Stimulated activated naive B cell treated with anti-CD40 and anti-IgM and Interleukin-4, amounts not matched to agents 10 μg/mL and 1 μg/mL and 100 μg/mL, for 72 hours (primary cell): Measurements from ENCODE around the gene PLD2.

Experiments used
- ATAC-seq, 2 donors: fragments of 150-1000 bp; cut with Tn5 transposase; replicated peaks; 2 replicates each; pipeline ENCODE4 v1.10.0; 2021; ENCODE audit warnings: moderate library complexity in 1 of 2
- DNase-seq: peaks from one replicate; pipeline ENCODE4 v3.0.0; 2021
- H3K27ac Mint-ChIP-seq: one replicate; pipeline ENCODE4 v1.8.0; 2022; ENCODE audit warnings: mild to moderate bottlenecking, mixed read lengths
- H3K27me3 Mint-ChIP-seq, 2 donors: one replicate each; pipeline ENCODE4 v1.8.0; 2022; ENCODE audit warnings: mixed read lengths in 2 of 2
- H3K36me3 Mint-ChIP-seq, 2 donors: one replicate each; pipeline ENCODE4 v1.8.0; 2022; ENCODE audit warnings: mixed read lengths in 2 of 2, mild to moderate bottlenecking in 1 of 2
- H3K4me1 Mint-ChIP-seq, 2 donors: one replicate each; pipeline ENCODE4 v1.8.0; 2022; ENCODE audit warnings: mixed read lengths in 2 of 2, mild to moderate bottlenecking in 1 of 2
- H3K4me3 Mint-ChIP-seq, 2 donors: one replicate each; pipeline ENCODE4 v1.8.0; 2022; ENCODE audit warnings: mild to moderate bottlenecking in 2 of 2, mixed read lengths in 2 of 2, moderate library complexity in 1 of 2
- H3K9me3 Mint-ChIP-seq, 2 donors: one replicate each; pipeline ENCODE4 v1.8.0; 2022; ENCODE audit warnings: mixed read lengths in 2 of 2, mild to moderate bottlenecking in 1 of 2

The PLD2 gene

DNA sequence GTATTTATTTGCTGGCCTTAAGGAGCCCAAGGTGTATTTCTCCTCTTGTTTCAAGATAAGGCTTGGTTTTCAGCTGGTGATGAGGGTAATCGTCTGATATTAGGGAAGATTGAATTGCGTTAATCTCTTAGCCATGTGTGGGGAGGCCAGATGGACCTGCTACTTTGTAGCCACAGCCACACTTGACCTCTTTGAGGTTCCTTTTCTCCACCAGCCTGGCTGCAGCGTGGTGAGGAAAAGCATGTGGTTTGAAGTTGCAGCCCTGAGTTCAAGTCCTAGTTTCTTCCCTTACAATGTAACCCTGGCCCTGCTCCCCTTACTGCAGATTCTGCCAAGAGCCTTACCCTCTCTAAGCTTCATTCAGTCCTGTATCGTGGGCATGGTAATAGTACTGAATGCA lies 29.3 kb downstream of the PLD2 start:
- DNase-seq (no peak), ATAC-seq (no peak)
- peaks cover 44 to 54% of the 10 kb centered on the region in 2 donors for H3K4me1 Mint-ChIP-seq
- H3K27me3 Mint-ChIP-seq: no peaks in the 10 kb centered on the region
- H3K36me3 Mint-ChIP-seq: peaks cover 21 to 22% of the 10 kb centered on the region in 2 donors
- H3K9me3 Mint-ChIP-seq: no peaks in the 10 kb centered on the region
- peak overlapping the region; percentile 58 to 63 for H3K4me3 Mint-ChIP-seq
- no peak overlapping the region for H3K27ac Mint-ChIP-seq

DNA sequence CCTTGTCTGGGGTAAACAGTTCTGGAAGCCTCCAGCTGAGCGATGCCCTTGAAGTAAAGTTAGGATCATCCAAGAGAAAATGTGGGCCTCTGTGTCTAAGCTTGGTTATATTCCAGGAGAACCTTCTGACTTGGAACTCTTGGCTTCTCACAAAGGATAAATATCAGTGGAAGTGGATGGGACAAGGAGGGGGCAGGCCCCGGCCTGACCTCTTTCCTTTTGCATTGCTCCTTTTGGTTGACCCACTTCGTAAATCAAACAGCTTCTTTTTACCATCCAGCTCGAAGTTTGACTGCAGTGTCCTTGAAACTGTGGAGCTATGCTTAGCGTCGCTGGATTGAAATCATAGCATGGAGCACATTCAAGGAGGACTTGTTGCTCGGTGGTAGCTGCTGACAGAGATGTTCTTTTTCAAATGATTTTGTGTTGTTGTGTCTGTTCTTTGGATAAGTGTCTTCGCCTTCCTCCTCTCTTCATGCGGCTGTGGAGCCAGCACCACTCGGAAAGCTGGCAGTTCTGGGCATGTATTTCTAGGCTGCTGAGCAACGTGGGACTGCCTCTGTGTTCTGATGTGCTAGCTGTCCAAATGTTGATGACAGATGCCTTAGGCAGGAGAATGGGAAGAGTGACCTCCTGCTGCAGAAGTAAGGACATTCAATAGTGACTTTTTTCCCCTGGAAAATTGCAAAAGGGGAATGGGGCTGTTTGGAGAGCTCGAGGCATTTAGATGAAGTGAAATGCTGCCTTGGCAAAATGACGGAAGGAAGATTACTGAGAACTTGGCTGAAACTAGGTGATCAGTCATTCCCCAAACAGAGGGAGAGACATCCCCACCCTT lies 30.7 kb downstream of the PLD2 start:
- peaks cover 21 to 22% of the 10 kb centered on the region in 2 donors for H3K36me3 Mint-ChIP-seq
- H3K4me3 Mint-ChIP-seq: no peak overlapping the region
- H3K4me1 Mint-ChIP-seq: peaks cover 47 to 62% of the 10 kb centered on the region in 2 donors
- no peaks in the 10 kb centered on the region for H3K9me3 Mint-ChIP-seq
- ATAC-seq (no peak), DNase-seq (no peak)
- no peak overlapping the region for H3K27ac Mint-ChIP-seq
- H3K27me3 Mint-ChIP-seq: no peaks in the 10 kb centered on the region

DNA sequence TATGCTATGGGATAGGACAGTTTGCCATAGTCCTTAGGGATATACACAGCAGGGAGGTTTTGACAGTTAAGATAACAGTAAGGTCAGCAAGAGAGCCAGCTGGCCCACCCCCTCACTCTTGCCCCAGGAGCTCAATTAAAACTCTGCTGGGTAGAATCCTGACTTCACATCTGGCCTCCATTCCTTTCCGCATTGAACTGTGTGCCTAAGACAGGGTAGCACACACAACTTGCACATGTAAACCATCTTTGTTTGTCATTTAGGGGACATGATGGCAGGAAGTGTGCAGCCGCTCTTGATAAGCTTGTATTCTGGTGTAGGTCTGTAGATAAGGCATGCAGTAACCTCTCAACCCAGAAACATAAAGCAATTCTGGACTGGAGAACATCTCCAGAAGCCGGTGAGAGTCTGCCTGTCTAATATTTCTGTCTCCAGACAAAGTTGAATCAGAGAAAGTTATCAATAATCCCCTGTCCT lies 31.4 kb downstream of the PLD2 start:
- ATAC-seq (no peak), DNase-seq (no peak)
- no peaks in the 10 kb centered on the region for H3K27me3 Mint-ChIP-seq
- no peak overlapping the region for H3K27ac Mint-ChIP-seq
- peaks cover 51 to 68% of the 10 kb centered on the region in 2 donors for H3K4me1 Mint-ChIP-seq
- H3K36me3 Mint-ChIP-seq: peaks cover 21 to 22% of the 10 kb centered on the region in 2 donors
- H3K4me3 Mint-ChIP-seq: no peak overlapping the region
- no peaks in the 10 kb centered on the region for H3K9me3 Mint-ChIP-seq

DNA sequence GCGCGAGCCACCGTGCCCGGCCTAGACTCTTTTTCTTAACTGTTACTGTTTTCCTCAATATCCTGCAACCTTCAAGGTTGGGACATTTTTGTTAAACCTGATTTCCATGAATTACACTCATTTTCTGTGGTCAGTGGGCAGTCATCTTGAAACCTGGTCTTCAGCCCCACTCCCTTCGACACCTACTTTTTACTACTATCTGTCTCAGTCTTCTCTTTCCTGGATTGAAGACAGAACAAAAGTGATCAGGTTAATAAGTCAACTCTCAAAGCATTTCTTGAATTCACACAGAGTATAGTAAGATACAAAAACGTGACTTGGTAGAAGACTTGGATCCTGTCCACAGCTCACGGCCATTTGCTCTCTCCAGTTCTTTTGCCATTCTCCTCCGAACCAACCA lies 32.3 kb downstream of the PLD2 start:
- H3K4me1 Mint-ChIP-seq: peaks cover 49 to 62% of the 10 kb centered on the region in 2 donors

DNA sequence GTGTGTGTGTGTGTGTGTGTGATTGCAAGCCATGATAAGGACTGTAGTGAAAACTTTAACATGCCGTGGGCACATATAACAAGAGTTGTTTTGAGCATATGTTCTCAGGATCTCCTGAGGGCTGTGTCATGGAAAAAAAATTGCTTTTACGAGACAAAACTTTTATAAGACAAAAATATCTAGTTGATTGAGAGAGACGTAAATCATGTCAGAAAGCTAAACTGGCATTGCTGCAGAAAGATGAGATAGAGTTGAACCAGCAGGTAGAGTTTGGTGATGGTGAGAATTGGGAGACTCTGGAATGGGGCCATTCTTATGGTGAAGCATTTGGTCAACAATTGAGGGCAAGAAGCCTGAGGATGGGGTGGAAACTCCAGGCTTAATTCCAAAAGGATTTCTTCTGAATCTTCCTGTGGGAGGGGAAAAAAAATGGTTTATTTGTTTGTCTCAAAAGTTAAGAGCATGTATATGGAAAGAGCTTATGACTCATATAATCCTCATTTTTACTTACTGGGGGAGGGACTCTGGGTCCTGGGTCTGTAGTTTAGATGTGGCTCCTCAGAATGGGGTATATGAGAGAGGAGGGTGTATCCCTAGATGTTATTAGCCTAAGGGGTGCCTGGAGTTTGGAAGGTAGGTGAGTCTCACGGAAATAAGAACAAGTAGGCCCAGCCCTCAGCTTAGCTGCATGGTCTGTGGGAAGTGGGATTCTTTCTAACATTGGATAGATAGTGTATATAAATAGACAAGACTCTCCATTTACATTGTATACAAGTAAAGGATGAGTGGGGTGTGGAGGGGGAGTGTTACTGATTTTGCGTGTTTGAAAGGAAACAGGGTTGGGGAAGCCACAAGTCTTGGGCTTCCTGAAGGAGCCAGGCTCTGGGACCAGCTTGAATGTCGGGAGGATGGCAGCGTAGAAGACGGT lies 33.3 kb downstream of the PLD2 start:
- H3K4me1 Mint-ChIP-seq: peaks cover 43 to 62% of the 10 kb centered on the region in 2 donors
- H3K27me3 Mint-ChIP-seq: no peaks in the 10 kb centered on the region
- peaks cover 21 to 26% of the 10 kb centered on the region in 2 donors for H3K36me3 Mint-ChIP-seq
- ATAC-seq (no peak), DNase-seq (no peak)
- H3K4me3 Mint-ChIP-seq: peak overlapping the region in 1 of 2 donors; percentile 9
- H3K9me3 Mint-ChIP-seq: no peaks in the 10 kb centered on the region
- H3K27ac Mint-ChIP-seq: no peak overlapping the region

More for the DNA sequence above, 32.3 kb downstream of the PLD2 start:
- Mint-ChIP-seq H3K36me3 (peaks cover 20 to 22% of the 10 kb centered on the region in 2 donors), H3K9me3 (no peaks in the 10 kb centered on the region), H3K27me3 (no peaks in the 10 kb centered on the region), H3K27ac (peak overlapping the region; percentile 11), H3K4me3 (no peak overlapping the region)
- no peak for ATAC-seq
- no peak for DNase-seq

DNA sequence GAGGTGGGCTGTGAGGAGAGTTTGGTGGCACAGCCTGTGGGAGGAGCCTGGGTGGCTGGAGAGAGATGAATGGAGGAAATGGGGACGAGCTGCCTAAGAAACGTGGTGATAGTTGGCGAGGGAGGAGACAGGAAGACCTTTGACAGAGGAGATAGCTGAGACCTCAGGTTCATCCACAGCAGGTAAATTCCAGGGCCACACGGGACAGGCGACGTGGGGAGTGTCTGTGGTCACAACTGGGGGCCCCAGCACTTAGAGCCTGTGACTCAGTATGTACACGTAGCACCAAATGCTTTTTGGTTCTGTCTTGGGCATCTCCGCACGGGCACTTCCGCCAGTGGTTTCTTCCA lies 33.9 kb downstream of the PLD2 start:
- peak overlapping the region in 1 of 2 donors; percentile 9 for H3K4me3 Mint-ChIP-seq
- DNase-seq (no peak), ATAC-seq (peak in 1 of 2 donors; percentile 58)
- no peaks in the 10 kb centered on the region for H3K27me3 Mint-ChIP-seq
- no peak overlapping the region for H3K27ac Mint-ChIP-seq
- peaks cover 41 to 58% of the 10 kb centered on the region in 2 donors for H3K4me1 Mint-ChIP-seq
- H3K9me3 Mint-ChIP-seq: no peaks in the 10 kb centered on the region
- peaks cover 23 to 27% of the 10 kb centered on the region in 2 donors for H3K36me3 Mint-ChIP-seq

DNA sequence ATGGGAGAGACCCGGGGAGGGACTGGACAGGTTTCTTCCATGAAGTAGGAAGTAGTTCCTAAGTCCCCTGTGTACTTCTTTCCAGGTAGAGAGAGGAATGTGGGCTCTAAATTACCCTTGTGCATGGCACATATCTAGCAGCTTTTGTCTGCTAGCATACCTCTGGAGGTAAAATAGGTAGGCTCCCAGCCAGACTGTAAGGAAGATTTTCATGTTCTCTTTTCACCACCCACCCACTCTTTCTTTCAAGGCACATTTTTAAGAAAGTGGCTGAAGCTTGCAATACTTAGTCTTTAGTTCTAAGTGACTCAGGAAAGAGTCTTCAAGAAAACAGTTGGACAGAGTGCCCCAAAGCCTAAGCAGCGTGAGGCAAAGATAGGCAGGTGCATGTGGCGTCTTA lies 35.4 kb downstream of the PLD2 start:
- no peak for ATAC-seq
- Mint-ChIP-seq H3K27me3 (no peaks in the 10 kb centered on the region), H3K27ac (no peak overlapping the region), H3K4me1 (peaks cover 39 to 50% of the 10 kb centered on the region in 2 donors), H3K36me3 (peaks cover 23 to 31% of the 10 kb centered on the region in 2 donors), H3K4me3 (no peak overlapping the region), H3K9me3 (no peaks in the 10 kb centered on the region)
- no peak for DNase-seq

DNA sequence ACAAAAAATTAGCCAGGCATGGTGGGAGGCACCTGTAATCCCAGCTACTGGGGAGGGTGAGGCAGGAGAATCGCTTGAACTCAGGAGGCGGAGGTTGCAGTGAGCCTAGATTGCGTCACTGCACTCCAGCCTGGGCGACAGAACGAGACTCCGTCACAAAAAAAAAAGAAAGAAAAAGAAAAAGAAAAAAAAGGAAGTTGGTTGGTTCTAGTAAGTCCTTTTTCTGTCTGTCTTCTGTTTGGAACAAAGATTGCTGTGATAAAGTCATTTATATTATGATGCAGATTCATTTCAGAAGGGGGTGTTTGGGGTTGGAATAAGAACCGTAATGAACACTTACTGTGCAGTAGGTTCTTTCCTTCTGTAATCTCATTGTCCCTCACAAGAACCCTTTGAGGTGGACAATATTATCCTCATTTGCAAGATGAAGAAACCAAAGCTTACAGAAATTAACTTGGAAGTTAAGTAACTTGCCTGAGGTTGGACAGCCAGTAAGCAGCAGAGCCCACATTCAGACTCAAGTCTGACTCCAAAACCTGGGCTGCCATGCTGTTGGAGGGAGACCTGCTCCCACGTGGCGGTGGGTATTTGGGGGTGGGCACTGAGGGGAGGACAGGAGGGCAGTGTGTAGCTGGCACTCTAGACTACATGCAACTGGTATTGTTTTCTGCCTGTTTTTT lies 36.5 kb downstream of the PLD2 start:
- H3K9me3 Mint-ChIP-seq: no peaks in the 10 kb centered on the region
- DNase-seq (no peak), ATAC-seq (no peak)
- H3K4me1 Mint-ChIP-seq: peaks cover 40 to 50% of the 10 kb centered on the region in 2 donors
- H3K27ac Mint-ChIP-seq: no peak overlapping the region
- H3K27me3 Mint-ChIP-seq: no peaks in the 10 kb centered on the region
- peaks cover 17 to 30% of the 10 kb centered on the region in 2 donors for H3K36me3 Mint-ChIP-seq
- no peak overlapping the region for H3K4me3 Mint-ChIP-seq

DNA sequence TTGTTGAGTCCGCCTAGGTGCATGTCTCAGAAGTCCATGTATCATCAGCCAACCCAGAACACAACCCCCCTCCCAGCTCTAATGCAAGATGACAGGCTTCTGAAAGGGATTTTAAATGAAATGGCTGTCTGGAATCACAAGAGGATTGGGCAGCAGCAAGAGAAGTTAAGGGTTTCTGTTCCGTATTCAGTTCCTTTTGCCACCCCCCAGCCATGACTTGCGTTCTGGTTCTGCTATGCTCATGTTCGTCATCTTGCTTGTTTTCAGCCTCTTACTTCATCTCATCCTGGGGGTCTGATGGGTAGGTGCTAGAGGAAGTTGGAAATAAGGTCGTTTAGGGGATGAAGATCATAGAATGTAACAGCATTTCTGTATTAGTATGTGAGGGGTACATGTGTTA lies 38.2 kb downstream of the PLD2 start:
- Mint-ChIP-seq H3K27ac (no peak overlapping the region), H3K4me1 (peaks cover 35 to 48% of the 10 kb centered on the region in 2 donors), H3K9me3 (no peaks in the 10 kb centered on the region), H3K27me3 (no peaks in the 10 kb centered on the region), H3K36me3 (peaks cover 8 to 20% of the 10 kb centered on the region in 2 donors), H3K4me3 (no peak overlapping the region)
- no peak for ATAC-seq
- DNase-seq: no peak

DNA sequence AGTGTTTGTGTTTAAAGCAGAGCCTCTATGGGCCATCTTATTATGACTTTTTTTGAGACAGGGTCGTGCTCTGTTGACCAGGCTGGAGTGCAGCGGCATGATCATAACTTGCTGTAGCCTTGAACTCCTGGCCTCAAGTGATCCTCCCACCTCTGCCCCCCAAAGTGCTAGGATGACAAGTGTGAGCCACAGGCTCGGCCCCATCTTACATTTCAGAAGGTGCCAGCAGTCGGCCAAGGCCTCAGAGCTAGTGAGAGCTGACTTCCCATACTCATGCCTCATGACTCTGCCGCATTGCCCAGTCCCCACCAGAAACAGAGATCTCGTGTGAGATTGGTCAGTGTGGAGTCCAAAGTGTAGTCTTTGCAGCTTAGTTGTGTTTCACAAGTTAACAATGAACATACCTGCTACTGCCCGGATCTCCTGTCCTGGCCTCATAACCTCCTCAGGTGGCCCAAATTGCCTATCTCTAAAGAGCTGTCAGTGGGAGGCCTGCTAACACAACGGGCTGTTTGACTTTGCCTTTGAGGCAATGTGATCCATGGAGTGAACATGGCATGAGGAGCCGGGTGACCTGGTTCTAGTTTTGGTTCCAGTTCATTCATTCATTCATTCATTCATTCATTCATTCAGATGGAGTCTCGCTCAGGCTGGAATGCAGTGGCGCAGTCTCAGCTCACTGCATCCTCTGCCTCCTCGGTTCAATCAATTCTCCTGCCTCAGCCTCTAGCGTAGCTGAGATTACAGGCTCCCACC lies 39.9 kb downstream of the PLD2 start:
- Mint-ChIP-seq H3K4me3 (no peak overlapping the region), H3K36me3 (peaks cover 5 to 17% of the 10 kb centered on the region in 2 donors), H3K27ac (no peak overlapping the region), H3K4me1 (peaks cover 31 to 51% of the 10 kb centered on the region in 2 donors), H3K9me3 (no peaks in the 10 kb centered on the region), H3K27me3 (no peaks in the 10 kb centered on the region)
- ATAC-seq: no peak
- DNase-seq: no peak

DNA sequence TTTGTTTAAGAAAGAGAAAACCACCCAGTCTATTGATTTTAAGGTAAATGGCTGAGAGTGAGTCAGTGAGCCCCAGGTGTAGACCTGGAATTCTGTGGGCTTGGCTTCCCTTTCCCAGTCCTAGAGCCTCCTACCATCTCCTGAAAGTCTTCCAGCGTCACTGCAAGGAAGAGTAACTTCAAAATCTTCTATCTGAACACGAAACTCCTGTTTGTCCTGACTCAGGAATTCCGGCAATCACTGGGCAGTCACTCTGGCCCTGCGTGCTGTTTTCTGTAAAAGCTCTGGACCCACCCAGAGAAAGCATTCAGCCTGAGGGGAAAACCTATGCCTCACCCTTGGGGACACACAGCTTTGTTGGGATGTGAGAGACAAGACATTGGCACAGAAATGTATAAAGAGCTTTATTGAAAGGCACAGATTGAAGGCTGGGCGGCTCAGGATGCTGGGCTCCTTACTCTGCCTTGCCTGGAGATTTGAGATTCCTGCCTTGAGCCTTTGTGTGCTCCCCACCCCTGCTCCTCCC lies 42.1 kb downstream of the PLD2 start:
- Mint-ChIP-seq H3K27me3 (no peaks in the 10 kb centered on the region), H3K36me3 (peaks cover 9 to 28% of the 10 kb centered on the region in 2 donors), H3K4me3 (no peak overlapping the region), H3K27ac (no peak overlapping the region), H3K9me3 (peaks cover 0 to 2% of the 10 kb centered on the region in 2 donors), H3K4me1 (peaks cover 29 to 43% of the 10 kb centered on the region in 2 donors)
- no peak for DNase-seq
- ATAC-seq: no peak

DNA sequence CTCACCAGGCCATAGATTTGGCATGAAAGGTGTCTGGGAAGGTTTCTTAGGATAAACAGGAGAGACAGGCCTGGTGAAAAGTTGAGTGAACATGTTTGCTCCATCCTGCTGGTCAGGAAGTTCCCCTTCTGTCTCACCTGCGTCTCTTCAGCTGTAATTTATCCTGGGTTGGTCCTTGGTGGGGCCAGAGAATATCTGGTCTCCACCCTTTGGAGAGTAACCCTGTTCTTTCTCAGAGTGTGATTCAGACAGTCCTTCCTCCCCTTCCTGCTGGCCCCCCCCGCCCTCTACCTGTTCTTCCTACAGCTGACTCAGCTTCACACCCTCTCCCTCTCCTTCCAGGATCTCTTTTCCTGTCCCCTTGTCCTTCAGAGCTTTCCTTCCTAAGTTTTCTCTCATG lies 43.3 kb downstream of the PLD2 start:
- Mint-ChIP-seq H3K27me3 (no peaks in the 10 kb centered on the region), H3K36me3 (peaks cover 14 to 31% of the 10 kb centered on the region in 2 donors), H3K4me3 (no peak overlapping the region), H3K27ac (peak overlapping the region; percentile 20), H3K9me3 (peaks cover 0 to 2% of the 10 kb centered on the region in 2 donors), H3K4me1 (peaks cover 28 to 41% of the 10 kb centered on the region in 2 donors)
- DNase-seq (no peak), ATAC-seq (no peak)

DNA sequence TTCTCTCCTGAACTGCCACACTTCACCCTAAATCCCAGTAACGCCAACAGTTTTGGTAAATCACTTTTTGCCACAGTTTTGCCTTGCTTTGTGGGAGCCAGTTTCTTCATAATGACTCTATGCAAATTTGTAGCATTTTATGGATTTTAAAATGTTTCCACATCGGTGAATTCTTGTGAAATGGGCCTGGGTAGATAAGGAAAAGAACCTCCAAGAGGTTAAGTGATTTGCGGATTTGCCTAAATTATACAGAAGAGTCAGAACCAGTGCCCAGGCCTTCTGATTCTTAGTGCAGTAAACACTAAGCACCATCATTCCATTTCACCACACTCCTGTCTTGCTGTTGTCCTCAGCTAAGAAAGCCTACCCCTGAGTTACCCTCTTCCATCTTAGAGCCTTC lies 44.1 kb downstream of the PLD2 start:
- Mint-ChIP-seq H3K27me3 (no peaks in the 10 kb centered on the region), H3K27ac (no peak overlapping the region), H3K9me3 (peaks cover 0 to 2% of the 10 kb centered on the region in 2 donors), H3K4me1 (peaks cover 26 to 38% of the 10 kb centered on the region in 2 donors), H3K36me3 (peaks cover 12 to 30% of the 10 kb centered on the region in 2 donors), H3K4me3 (no peak overlapping the region)
- DNase-seq (no peak), ATAC-seq (no peak)
